HG02588 (cell line): ENCODE measurements around the gene MOB3A.

ENCODE experiments used
- ATAC-seq: cut with Tn5 transposase; IDR thresholded peaks from one replicate; pipeline ENCODE4 v1.9.1; 2021; ENCODE audit warnings: mild to moderate bottlenecking, moderate library complexity; ENCODE audit not compliant: unreplicated experiment

Gene MOB3A

GRCh38 chr19:2083174-2083854 lies 12.8 kb downstream of the MOB3A start:
- ATAC-seq = no peak

GRCh38 chr19:2081873-2082810 lies 14.0 kb downstream of the MOB3A start:
- no peak for ATAC-seq

- ATAC-seq = no peak
These were observed 15.7 kb downstream of the MOB3A start for GRCh38 chr19:2080336-2080988.

GRCh38 chr19:2079865-2080301 lies 16.2 kb downstream of the MOB3A start:
- no peak for ATAC-seq

- ATAC-seq = no peak
These were observed 16.9 kb downstream of the MOB3A start for GRCh38 chr19:2079076-2079864.

- no peak for ATAC-seq
These were observed 18.1 kb downstream of the MOB3A start for GRCh38 chr19:2077833-2078619.

GRCh38 chr19:2077398-2077797 lies 18.7 kb downstream of the MOB3A start:
- ATAC-seq = no peak

- no peak for ATAC-seq
These were observed 19.6 kb downstream of the MOB3A start for GRCh38 chr19:2076526-2076944.

- ATAC-seq = no peak
These were observed 23.2 kb downstream of the MOB3A start for GRCh38 chr19:2072757-2073551.

- ATAC-seq = no peak
These were observed 25.0 kb downstream of the MOB3A start for GRCh38 chr19:2070986-2071673.

- no peak for ATAC-seq
These were observed 25.7 kb downstream of the MOB3A start for GRCh38 chr19:2070436-2070827.

- ATAC-seq = no peak
These were observed 31.2 kb downstream of the MOB3A start for GRCh38 chr19:2064788-2065524.

GRCh38 chr19:2064395-2064787 lies 31.7 kb downstream of the MOB3A start:
- no peak for ATAC-seq

GRCh38 chr19:2063824-2064223 lies 32.3 kb downstream of the MOB3A start:
- no peak for ATAC-seq

GRCh38 chr19:2062770-2063169 lies 33.4 kb downstream of the MOB3A start:
- ATAC-seq = no peak

GRCh38 chr19:2062389-2062729 lies 33.8 kb downstream of the MOB3A start:
- ATAC-seq = no peak

- ATAC-seq = peak; percentile 69
These were observed 34.4 kb downstream of the MOB3A start for GRCh38 chr19:2061495-2062388.
